Cardiac fibroblast (primary cell): Measurements from ENCODE around the gene NEURL1.

Experiments
- DNase-seq, 2 donors: peaks; one replicate each; pipeline versions ENCODE4 v3.0.0 to v3.0.0-alpha.2; 2010; ENCODE audit warnings: low read depth in 2 of 2
- H3K4me3 ChIP-seq, 2 donors: replicated peaks in 1 of 2; 1 replicate in 1 of 2; 2 replicates in 1 of 2; pipeline ENCODE4 v1.5.1; 2011; ENCODE audit warnings: low read depth in 2 of 2, low read length in 2 of 2, mild to moderate bottlenecking in 2 of 2, moderate library complexity in 1 of 2
- TF ChIP-seq, protein P1 (sequence below): IDR thresholded peaks from one replicate; pipeline ENCODE4 v1.5.1; 2011; ENCODE audit warnings: low read depth, mild to moderate bottlenecking, low read length, inconsistent platforms

Gene NEURL1

DNA sequence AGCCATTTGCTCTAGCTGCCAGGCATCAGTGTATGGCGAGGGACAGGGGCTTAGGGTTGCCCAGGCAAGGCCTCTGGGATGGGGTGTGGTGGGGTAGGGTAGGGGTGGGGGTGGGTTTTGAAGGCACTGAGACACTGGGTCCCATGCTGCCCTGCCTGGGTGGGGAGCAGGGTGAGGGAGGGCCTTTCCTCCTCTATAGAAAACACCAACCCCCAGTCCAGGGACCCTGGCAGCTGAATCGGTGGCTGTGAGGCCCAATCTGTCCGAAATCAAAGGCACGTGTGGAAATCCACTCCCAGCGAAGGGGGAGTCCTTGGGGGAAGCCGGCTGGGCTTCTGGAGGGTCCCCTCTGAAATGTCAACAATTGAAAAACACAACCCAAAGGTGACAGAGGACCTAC, 106.4 kb downstream of the NEURL1 start:
- TF ChIP-seq, protein P1, sequence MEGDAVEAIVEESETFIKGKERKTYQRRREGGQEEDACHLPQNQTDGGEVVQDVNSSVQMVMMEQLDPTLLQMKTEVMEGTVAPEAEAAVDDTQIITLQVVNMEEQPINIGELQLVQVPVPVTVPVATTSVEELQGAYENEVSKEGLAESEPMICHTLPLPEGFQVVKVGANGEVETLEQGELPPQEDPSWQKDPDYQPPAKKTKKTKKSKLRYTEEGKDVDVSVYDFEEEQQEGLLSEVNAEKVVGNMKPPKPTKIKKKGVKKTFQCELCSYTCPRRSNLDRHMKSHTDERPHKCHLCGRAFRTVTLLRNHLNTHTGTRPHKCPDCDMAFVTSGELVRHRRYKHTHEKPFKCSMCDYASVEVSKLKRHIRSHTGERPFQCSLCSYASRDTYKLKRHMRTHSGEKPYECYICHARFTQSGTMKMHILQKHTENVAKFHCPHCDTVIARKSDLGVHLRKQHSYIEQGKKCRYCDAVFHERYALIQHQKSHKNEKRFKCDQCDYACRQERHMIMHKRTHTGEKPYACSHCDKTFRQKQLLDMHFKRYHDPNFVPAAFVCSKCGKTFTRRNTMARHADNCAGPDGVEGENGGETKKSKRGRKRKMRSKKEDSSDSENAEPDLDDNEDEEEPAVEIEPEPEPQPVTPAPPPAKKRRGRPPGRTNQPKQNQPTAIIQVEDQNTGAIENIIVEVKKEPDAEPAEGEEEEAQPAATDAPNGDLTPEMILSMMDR = no peak
- no peak for DNase-seq
- no peak overlapping the region for H3K4me3 ChIP-seq

DNA sequence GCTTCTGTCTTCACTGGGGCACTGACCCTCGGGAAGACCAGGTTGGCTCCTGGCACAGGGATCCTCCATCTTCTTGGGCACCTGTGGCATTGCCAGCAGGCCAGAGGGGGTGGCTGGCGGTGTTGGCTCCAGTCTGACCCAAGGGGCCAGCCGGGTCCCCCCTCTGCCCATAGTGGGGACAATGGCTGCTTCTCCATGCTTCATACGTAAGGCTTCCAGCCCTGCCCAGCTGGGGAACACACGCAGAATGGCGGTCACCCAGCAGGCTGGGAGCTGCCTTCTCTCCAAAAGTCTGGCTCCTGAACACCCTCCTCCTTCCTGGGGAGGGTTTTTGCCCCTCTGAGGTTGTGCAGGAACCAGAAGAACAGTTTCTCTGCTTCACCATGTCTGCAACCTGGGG, 106.8 kb downstream of the NEURL1 start:
- DNase-seq = no peak
- TF ChIP-seq, protein P1 = no peak
- no peak overlapping the region for H3K4me3 ChIP-seq

DNA sequence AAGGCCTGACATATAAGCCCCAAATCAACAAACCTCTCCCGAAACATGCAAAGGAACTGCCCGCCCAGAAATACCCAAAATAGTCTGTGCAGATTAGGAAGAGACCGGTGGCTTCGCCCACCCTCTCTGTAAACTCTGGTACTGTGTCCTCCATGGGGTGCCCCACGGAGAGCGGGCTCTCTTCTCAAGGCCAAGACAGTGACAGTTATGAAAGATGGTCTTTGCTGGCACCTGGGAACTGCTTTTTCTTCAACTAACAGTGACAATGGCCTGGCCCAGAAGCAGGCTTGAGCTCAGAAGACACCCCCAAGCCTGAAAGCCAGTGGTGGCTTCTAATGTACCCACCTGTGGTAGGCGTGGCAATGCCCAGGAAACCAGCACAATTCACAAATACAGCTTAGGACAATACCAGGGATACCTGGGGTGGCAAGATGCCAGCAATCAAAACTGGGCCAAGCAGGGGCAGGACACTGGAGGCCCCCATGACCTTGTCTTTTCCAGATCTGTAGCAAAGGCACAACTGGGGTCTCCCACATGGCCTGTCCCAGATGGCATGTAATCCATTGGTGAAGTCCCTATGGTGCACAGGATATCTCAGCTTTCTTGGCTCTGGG, 107.6 kb downstream of the NEURL1 start:
- no peak for DNase-seq
- H3K4me3 ChIP-seq = no peak overlapping the region
- TF ChIP-seq, protein P1 = no peak

DNA sequence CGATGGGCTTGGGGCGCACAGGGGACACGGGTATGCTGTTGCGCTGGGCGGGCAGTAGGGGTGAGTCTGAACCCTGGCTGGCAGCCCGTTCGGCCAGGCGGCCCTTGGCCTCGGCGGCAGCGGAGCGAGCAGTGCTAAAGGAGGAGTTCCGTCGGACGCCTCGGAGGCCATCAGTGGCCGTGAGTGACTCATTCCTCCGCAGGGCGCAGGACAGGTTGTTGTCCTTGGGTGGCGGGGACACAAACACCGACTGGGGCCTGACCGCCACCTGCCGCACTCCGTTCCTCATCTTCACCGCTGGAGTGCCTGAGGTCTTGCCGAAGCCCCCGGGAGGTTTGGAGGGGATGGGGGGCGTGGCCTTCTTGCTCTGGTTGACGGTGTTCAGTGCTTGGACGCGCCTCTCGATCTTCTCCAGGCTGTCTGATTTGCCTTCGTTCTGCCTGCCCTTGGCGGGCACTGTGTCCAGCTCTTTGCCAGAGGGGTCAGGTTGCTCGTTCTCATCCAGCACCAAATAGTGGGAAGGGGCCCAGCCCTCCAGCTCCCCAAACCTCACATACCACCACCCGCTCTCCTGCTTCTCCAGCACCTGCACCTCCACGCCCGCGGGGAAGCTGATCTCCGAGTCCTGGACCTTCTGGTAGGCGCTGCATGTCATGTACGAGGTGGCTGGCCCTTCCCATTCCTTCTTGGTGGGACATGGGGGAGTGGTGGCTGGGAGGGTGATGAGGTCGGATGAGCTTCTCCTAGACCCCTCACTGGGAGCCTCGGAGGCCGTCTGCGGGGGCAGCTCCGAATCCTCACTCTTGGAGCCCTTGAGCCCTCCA, 108.7 kb downstream of the NEURL1 start:
- no peak overlapping the region for H3K4me3 ChIP-seq
- no peak for DNase-seq
- TF ChIP-seq, protein P1 = no peak

DNA sequence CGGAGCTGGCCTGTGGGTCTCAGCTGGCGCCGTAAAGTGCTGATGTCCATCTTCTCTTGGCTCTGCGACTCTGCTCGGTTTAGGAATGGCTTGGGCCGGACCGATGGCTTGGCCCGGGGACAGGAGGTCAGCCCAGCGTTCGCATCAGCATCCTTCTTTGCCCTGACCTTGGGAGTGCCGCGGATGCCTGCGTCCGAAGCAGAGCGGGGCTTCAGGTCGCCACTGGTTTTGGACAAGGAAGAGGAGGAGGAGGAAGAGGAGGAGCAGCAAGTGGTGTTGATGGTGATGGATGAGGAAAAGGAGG, 109.3 kb downstream of the NEURL1 start:
- H3K4me3 ChIP-seq = no peak overlapping the region
- TF ChIP-seq, protein P1 = no peak
- no peak for DNase-seq

DNA sequence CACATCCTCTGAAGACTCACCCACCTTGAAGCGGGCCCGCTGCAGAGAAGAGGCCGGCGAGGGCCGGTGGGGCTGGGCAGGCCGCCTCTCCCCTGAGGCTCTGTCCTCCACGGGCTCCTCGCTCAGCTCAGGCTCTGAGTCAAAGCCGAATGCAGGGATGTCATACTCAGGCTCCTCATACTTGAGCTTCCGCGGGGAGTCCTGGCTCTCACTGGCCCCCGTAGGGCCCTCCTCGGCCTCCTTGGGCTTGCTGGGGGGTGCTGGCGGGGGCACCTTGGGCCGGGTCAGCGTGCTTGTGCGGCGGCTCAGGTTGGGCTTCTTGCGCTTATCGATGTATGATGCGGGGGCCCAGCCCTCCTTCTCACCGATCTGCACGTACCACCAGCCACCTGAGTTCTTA, 109.9 kb downstream of the NEURL1 start:
- H3K4me3 ChIP-seq = no peak overlapping the region
- DNase-seq = no peak
- TF ChIP-seq, protein P1 = no peak
